ENCODE measurements around the gene SCAF8. TPM values are rescaled to one million over a fixed set of nuclear protein-coding genes. Genes with fewer than 3 reads are reported as not detected.

The SCAF8 gene
- total RNA-seq, 1 donor = 47.6 TPM

DNA sequence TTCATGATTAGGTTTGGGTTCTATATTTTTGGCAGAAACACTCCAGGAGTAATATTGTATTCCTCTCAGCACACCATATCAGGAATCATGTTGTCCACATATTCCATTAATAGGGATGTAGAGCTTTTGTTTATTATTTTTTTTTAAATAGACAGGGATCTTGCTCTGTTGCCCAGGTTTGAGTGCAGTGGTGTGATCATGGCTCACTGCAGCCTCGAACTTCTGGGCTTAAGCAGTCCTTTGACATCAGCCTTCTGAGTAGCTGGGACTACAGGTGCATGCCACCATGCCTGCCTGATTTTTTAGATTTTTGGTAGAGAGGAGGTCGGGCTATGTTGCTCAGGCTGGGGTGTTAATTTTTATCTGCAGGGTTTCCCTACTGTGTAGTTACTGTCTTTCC is 12.0 kb downstream of the SCAF8 start:
- H3K4me3 ChIP-seq (ENCODE audit: low read depth, low read length) = no peak overlapping the region
- DNase-seq (ENCODE audit: low read depth) = no peak
- TF ChIP-seq, protein P1, sequence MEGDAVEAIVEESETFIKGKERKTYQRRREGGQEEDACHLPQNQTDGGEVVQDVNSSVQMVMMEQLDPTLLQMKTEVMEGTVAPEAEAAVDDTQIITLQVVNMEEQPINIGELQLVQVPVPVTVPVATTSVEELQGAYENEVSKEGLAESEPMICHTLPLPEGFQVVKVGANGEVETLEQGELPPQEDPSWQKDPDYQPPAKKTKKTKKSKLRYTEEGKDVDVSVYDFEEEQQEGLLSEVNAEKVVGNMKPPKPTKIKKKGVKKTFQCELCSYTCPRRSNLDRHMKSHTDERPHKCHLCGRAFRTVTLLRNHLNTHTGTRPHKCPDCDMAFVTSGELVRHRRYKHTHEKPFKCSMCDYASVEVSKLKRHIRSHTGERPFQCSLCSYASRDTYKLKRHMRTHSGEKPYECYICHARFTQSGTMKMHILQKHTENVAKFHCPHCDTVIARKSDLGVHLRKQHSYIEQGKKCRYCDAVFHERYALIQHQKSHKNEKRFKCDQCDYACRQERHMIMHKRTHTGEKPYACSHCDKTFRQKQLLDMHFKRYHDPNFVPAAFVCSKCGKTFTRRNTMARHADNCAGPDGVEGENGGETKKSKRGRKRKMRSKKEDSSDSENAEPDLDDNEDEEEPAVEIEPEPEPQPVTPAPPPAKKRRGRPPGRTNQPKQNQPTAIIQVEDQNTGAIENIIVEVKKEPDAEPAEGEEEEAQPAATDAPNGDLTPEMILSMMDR (IDR thresholded peaks at IDR 0.05; ENCODE audit: insufficient read depth, low read length) = no peak

DNA sequence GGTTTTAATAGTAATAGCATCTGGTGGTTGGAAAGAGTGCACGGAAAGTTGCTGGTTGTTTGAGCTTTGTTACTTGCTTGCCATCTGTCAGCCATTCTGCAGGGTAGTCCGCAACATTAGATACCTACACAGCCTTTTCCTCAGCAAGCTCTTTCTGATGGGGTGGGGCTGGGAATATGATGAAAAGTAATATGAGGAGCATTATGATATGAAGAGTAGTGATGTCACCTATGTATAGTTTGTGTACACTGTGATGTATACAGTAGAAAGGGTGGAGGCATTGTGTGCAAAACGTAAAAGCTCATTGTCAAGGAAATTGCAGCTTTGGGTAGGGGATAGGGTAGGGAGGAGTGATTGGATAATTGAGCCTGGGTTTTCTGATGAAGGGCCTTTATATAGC is 16.1 kb downstream of the SCAF8 start:
- TF ChIP-seq, protein P1 (IDR thresholded peaks at IDR 0.05; ENCODE audit: insufficient read depth, low read length) = no peak
- DNase-seq (ENCODE audit: low read depth) = no peak
- no peak overlapping the region for H3K4me3 ChIP-seq (ENCODE audit: low read depth, low read length)

DNA sequence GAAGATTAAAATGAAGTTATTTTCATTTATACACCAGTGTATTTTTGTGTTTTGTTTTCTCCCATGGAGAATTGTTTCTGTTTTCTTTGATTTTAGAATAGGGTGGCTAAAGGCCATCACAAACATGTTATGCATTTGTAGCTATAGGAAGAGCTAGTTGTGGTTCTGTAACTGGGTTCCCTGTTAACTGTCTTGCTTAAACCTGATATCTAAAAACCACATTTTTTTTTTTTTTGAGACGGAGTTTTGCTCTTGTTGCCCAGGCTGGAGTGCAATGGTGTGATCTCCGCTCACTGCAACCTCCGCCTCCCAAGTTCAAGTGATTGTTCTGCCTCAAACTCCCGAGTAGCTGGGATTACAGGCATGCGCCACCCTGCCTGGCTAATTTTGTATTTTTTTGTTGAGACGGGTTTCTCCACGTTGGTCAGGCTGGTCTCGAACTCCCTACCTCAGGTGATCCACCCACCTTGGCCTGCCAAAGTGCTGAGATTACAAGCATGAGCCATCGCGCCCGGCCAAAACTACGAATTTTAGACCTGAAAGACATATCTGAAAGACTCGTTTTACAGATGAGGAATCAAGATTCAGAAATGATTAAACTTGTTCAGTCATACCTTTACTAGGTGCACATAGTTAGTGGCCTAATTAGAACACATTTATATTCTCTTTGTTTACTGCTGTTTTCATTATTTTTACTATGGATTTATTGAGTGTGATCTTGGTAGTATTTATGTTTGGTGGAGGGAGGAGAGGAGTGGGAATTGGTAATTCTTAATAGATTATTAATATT is 18.0 kb downstream of the SCAF8 start:
- TF ChIP-seq, protein P1 (IDR thresholded peaks at IDR 0.05; ENCODE audit: insufficient read depth, low read length) = no peak
- DNase-seq (ENCODE audit: low read depth) = no peak
- no peak overlapping the region for H3K4me3 ChIP-seq (ENCODE audit: low read depth, low read length)

DNA sequence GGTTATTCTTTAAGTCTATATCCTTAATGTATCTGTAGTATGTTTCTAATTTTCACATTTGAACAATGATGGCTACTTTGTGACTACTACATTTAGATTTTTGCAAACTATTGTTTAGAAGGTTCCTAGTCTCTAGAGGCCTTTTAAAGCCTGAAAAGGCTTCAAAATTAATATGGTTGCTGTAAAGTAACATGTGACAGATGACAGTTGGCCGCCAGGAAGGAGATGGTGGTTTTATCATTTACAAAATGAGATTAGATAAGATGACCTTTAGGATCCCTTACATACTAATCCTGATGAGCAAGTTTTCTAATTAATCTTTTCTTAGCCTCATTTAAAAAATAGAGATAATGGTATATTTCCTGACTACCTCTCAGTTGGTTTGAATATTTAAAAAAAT is 18.8 kb downstream of the SCAF8 start:
- DNase-seq (ENCODE audit: low read depth) = no peak
- TF ChIP-seq, protein P1 (IDR thresholded peaks at IDR 0.05; ENCODE audit: insufficient read depth, low read length) = no peak
- no peak overlapping the region for H3K4me3 ChIP-seq (ENCODE audit: low read depth, low read length)

DNA sequence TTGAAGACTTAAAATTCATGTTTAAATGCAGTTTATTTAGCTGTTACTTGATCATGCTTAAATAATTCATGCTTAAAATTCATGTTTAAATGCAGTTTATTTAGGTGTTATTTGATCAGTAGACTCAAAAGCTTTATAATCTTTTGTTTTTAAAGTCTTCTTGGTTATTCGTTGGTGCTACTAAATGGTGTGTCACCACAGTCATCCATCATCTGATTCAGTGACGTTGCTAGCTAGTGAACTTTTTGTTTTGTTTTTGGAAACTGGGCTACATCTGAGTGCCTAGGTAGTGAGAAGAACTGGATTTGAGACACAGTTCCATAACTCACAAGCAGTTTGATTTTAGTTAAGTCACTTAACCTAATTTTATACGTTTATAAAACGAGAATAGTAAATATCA is 20.9 kb downstream of the SCAF8 start:
- DNase-seq (ENCODE audit: low read depth) = peak; percentile 74

DNA sequence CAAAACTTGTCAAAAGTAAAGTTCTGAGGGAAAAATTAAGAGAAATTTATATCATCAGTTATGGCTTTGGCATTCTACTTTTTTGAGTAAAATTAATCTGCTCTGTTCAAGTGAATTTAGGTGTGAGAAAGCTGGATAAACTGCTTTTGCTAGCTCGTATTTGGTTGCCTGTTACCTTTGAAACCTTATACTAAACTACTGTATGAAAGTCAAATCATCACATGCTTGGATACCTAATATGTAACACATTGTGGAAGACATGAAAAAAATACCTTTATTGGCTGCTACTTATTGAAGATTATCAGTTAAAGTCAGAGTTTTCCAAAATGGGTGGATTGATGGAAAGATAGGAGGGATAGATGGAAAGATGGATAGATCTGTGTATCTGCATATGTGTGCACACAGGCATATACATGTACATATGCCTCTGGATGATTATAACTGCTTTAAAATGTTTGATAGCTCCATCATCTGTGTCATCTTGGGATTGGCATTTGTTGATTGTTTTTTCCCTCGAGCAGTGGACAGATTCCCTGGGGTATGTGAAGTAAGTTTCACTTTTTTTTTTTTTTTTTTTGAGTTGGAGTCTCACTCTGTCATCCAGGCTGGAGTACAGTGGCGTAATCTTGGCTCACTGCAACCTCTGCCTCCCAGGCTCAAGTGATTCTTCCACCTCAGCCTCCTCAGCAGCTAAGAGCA is 24.3 kb downstream of the SCAF8 start:
- H3K4me3 ChIP-seq (ENCODE audit: low read depth, low read length) = no peak overlapping the region
- TF ChIP-seq, protein P1 (IDR thresholded peaks at IDR 0.05; ENCODE audit: insufficient read depth, low read length) = no peak
- DNase-seq (ENCODE audit: low read depth) = no peak

More for the DNA sequence above, 20.9 kb downstream of the SCAF8 start:
- TF ChIP-seq, protein P1 (IDR thresholded peaks at IDR 0.05; ENCODE audit: insufficient read depth, low read length) = no peak
- no peak overlapping the region for H3K4me3 ChIP-seq (ENCODE audit: low read depth, low read length)
